HepG2 (cell line): Measurements from ENCODE around the gene CES2. TPM values are rescaled to one million over a fixed set of nuclear protein-coding genes. Genes with fewer than 3 reads are reported as not detected.

Source experiments
- BRCA1 ChIP-seq: sonication (generic); formaldehyde crosslinking; IDR thresholded peaks from 2 replicates; pipeline ENCODE4 v1.4.0; 2020; ENCODE audit warnings: missing genetic modification reagents
- CEBPG ChIP-seq: IDR thresholded peaks from 2 replicates; pipeline ENCODE4 v1.6.1; 2016
- GATA4 ChIP-seq: sonication (generic); IDR thresholded peaks from 2 replicates; pipeline ENCODE4 v1.6.1; 2016; ENCODE audit warnings: antibody characterized with exemption, low read depth, borderline replicate concordance
- MBD4 ChIP-seq: IDR thresholded peaks from 2 replicates; pipeline ENCODE4 v1.6.1; 2012; ENCODE audit warnings: low read length, inconsistent platforms, borderline replicate concordance
- SUZ12 ChIP-seq: fragments of 150-350 bp; IDR thresholded peaks from 2 replicates; pipeline ENCODE4 v1.6.1; 2014; ENCODE audit warnings: low read depth, low read length
- WIZ ChIP-seq: sonication (generic); formaldehyde crosslinking; IDR thresholded peaks from 2 replicates; pipeline ENCODE4 v1.5.1; 2020; ENCODE audit warnings: mild to moderate bottlenecking, missing genetic modification reagents
- YY1 ChIP-seq: IDR thresholded peaks from 2 replicates; pipeline ENCODE4 v1.6.1; 2011; ENCODE audit warnings: low read length, low read depth, moderate library complexity, mild to moderate bottlenecking; ENCODE audit not compliant: insufficient read depth, insufficient replicate concordance
- ZEB1 ChIP-seq: IDR thresholded peaks from 2 replicates; pipeline ENCODE4 v1.6.1; 2012; ENCODE audit warnings: mild to moderate bottlenecking, low read depth, inconsistent platforms; ENCODE audit not compliant: insufficient replicate concordance
- ZNF557 ChIP-seq: sonication (generic); formaldehyde crosslinking; IDR thresholded peaks from 2 replicates; pipeline ENCODE4 v1.4.0; 2020; ENCODE audit warnings: missing genetic modification reagents
- ZNF589 ChIP-seq: sonication (generic); formaldehyde crosslinking; conservative IDR thresholded peaks from 2 replicates; pipeline ENCODE4 v1.8.0; 2022; ENCODE audit warnings: mild to moderate bottlenecking, moderate library complexity, missing genetic modification reagents
- polyA plus RNA-seq, 8 experiments: library from polyadenylated mRNA; depleted of rRNA in 3 of 8; stranded (reverse) in 7 of 8; unstranded in 1 of 8; fragments of >200 nt; fragmentation: Illumina TruSeq in 4 of 8; extraction: Trizol in 4 of 8; gene quantifications; 2 replicates each; pipeline versions ENCODE4 v1.2.1 to v1.2.3, GENCODE V29; 2011 to 2016; ENCODE audit warnings: low read depth in 4 of 8, missing spikeins in 1 of 8, mixed read lengths in 1 of 8; ENCODE audit not compliant: insufficient read depth in 1 of 8
- total RNA-seq, 5 experiments: library from RNA; depleted of rRNA; stranded (reverse); fragments of >200 nt; fragmentation: Illumina TruSeq; extraction: Trizol; gene quantifications; 2 replicates each; pipeline ENCODE4 v1.2.3, GENCODE V29; 2016; ENCODE audit warnings: low read depth in 1 of 5
- TF ChIP-seq, protein P1 (sequence below): sonication (generic); formaldehyde crosslinking; IDR thresholded peaks from 2 replicates; pipeline ENCODE4 v1.8.1; 2022; ENCODE audit warnings: mild to moderate bottlenecking, missing genetic modification reagents
- TF ChIP-seq, protein P2 (sequence below): sonication (generic); formaldehyde crosslinking; IDR thresholded peaks from 2 replicates; pipeline ENCODE4 v1.5.0; 2020; ENCODE audit warnings: missing genetic modification reagents, mild to moderate bottlenecking, borderline replicate concordance
- TF ChIP-seq, protein P3 (sequence below): sonication (generic); formaldehyde crosslinking; IDR thresholded peaks from 2 replicates; pipeline ENCODE4 v1.5.0; 2020; ENCODE audit warnings: mild to moderate bottlenecking, missing genetic modification reagents, borderline replicate concordance
- TF ChIP-seq, protein P4 (sequence below): sonication (generic); formaldehyde crosslinking; IDR thresholded peaks from 2 replicates; pipeline ENCODE4 v1.5.1; 2020; ENCODE audit warnings: mild to moderate bottlenecking, missing genetic modification reagents
- TF ChIP-seq, protein P5 (sequence below): sonication (generic); formaldehyde crosslinking; IDR thresholded peaks from 2 replicates; pipeline ENCODE4 v1.8.1; 2023; ENCODE audit warnings: missing genetic modification reagents, mild to moderate bottlenecking, borderline replicate concordance
- TF ChIP-seq, protein P6 (sequence below): sonication (generic); formaldehyde crosslinking; conservative IDR thresholded peaks from 2 replicates; pipeline ENCODE4 v1.4.0; 2020; ENCODE audit warnings: mild to moderate bottlenecking, missing genetic modification reagents, moderate library complexity

Gene CES2
- total and polyA plus RNA-seq, 2 of the 13 experiments (the other 11 are each of a cell fraction or from before 2014, with no cell fraction given), result 50.6 to 63.8 TPM

DNA sequence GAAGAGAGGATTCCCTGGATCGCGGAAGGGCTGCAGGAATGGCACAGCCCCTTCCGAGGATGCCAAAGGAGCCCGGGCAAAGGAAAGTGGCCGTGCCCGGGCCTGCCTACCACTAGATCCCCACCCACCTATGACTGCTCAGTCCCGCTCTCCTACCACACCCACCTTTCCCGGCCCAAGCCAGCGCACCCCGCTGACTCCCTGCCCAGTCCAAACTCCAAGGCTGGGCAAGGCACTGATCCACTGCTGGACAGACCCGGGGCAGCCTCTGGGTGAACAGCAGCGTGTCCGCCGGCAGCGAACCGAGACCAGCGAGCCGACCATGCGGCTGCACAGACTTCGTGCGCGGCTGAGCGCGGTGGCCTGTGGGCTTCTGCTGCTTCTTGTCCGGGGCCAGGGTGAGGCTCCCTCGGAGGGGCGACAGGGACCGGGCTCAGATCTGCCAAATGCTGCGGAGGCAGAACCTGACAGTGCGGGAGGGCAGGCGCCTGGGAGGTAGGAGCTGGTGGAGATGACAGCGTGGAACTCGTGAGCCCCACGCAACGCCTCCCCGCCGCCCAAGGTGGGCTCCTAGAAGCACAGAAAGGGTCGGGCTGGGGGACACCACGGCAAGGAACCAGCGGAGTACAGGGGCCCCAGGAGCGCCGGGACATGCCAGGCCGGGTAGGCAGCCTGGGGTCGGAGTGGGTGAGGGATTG, at the start of gene CES2 (continued):
- TF ChIP-seq ZEB1 (no peak), MBD4 (no peak), WIZ (CRISPR knock-in tag) (peak; percentile 85; the same call in 1 of the 2 replicates), ZNF557 (0 out of 2 replicates have a peak, but pooled peaks have one; percentile 86), GATA4 (peak; percentile 49; the same call in 1 of the 2 replicates), BRCA1 (CRISPR knock-in tag) (no peak; the same call in none of the 2 replicates), ZNF589 (CRISPR knock-in tag) (peak; percentile 97), SUZ12 (no peak), CEBPG (CRISPR knock-in tag) (0 out of 2 replicates have a peak, but pooled peaks have one; percentile 12), YY1 (peak; percentile 29)
- TF ChIP-seq, protein P1, sequence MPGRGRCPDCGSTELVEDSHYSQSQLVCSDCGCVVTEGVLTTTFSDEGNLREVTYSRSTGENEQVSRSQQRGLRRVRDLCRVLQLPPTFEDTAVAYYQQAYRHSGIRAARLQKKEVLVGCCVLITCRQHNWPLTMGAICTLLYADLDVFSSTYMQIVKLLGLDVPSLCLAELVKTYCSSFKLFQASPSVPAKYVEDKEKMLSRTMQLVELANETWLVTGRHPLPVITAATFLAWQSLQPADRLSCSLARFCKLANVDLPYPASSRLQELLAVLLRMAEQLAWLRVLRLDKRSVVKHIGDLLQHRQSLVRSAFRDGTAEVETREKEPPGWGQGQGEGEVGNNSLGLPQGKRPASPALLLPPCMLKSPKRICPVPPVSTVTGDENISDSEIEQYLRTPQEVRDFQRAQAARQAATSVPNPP, result peak; percentile 89
- TF ChIP-seq, protein P2, sequence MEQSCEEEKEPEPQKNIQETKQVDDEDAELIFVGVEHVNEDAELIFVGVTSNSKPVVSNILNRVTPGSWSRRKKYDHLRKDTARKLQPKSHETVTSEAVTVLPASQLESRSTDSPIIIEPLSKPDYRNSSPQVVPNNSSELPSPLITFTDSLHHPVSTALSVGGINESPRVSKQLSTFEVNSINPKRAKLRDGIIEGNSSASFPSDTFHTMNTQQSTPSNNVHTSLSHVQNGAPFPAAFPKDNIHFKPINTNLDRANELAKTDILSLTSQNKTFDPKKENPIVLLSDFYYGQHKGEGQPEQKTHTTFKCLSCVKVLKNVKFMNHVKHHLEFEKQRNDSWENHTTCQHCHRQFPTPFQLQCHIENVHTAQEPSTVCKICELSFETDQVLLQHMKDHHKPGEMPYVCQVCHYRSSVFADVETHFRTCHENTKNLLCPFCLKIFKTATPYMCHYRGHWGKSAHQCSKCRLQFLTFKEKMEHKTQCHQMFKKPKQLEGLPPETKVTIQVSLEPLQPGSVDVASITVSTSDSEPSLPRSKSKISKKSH (CRISPR knock-in tag), result no peak; the same call in 1 of the 2 replicates
- TF ChIP-seq, protein P3, sequence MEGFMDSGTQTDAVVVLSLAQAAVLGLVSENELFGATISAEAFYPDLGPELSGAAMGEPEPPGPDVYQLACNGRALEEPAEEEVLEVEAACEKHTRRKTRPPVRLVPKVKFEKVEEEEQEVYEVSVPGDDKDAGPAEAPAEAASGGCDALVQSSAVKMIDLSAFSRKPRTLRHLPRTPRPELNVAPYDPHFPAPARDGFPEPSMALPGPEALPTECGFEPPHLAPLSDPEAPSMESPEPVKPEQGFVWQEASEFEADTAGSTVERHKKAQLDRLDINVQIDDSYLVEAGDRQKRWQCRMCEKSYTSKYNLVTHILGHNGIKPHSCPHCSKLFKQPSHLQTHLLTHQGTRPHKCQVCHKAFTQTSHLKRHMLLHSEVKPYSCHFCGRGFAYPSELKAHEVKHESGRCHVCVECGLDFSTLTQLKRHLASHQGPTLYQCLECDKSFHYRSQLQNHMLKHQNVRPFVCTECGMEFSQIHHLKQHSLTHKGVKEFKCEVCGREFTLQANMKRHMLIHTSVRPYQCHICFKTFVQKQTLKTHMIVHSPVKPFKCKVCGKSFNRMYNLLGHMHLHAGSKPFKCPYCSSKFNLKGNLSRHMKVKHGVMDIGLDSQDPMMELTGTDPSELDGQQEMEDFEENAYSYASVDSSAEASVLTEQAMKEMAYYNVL (CRISPR knock-in tag), result peak; percentile 40; the same call in 1 of the 2 replicates
- TF ChIP-seq, protein P4, sequence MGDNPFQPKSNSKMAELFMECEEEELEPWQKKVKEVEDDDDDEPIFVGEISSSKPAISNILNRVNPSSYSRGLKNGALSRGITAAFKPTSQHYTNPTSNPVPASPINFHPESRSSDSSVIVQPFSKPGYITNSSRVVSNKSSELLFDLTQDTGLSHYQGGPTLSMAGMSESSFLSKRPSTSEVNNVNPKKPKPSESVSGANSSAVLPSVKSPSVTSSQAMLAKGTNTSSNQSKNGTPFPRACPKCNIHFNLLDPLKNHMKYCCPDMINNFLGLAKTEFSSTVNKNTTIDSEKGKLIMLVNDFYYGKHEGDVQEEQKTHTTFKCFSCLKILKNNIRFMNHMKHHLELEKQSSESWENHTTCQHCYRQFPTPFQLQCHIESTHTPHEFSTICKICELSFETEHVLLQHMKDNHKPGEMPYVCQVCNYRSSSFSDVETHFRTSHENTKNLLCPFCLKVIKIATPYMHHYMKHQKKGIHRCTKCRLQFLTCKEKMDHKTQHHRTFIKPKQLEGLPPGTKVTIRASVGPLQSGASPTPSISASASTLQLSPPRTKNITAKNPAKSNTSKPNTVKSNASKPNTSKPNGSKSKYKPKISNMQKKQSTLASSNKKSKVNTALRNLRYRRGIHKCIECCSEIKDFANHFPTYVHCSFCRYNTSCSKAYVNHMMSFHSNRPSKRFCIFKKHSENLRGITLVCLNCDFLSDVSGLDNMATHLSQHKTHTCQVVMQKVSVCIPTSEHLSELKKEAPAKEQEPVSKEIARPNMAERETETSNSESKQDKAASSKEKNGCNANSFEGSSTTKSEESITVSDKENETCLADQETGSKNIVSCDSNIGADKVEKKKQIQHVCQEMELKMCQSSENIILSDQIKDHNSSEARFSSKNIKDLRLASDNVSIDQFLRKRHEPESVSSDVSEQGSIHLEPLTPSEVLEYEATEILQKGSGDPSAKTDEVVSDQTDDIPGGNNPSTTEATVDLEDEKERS, result no peak
- TF ChIP-seq, protein P5, sequence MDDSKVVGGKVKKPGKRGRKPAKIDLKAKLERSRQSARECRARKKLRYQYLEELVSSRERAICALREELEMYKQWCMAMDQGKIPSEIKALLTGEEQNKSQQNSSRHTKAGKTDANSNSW, result 0 out of 2 replicates have a peak, but pooled peaks have one; percentile 68
- TF ChIP-seq, protein P6, sequence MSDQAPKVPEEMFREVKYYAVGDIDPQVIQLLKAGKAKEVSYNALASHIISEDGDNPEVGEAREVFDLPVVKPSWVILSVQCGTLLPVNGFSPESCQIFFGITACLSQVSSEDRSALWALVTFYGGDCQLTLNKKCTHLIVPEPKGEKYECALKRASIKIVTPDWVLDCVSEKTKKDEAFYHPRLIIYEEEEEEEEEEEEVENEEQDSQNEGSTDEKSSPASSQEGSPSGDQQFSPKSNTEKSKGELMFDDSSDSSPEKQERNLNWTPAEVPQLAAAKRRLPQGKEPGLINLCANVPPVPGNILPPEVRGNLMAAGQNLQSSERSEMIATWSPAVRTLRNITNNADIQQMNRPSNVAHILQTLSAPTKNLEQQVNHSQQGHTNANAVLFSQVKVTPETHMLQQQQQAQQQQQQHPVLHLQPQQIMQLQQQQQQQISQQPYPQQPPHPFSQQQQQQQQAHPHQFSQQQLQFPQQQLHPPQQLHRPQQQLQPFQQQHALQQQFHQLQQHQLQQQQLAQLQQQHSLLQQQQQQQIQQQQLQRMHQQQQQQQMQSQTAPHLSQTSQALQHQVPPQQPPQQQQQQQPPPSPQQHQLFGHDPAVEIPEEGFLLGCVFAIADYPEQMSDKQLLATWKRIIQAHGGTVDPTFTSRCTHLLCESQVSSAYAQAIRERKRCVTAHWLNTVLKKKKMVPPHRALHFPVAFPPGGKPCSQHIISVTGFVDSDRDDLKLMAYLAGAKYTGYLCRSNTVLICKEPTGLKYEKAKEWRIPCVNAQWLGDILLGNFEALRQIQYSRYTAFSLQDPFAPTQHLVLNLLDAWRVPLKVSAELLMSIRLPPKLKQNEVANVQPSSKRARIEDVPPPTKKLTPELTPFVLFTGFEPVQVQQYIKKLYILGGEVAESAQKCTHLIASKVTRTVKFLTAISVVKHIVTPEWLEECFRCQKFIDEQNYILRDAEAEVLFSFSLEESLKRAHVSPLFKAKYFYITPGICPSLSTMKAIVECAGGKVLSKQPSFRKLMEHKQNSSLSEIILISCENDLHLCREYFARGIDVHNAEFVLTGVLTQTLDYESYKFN (CRISPR knock-in tag), result peak; percentile 80
